Keratinocyte (primary cell): ENCODE results near the gene TSPAN4. TPM values are rescaled to one million over a fixed set of nuclear protein-coding genes. Genes with fewer than 3 reads are reported as not detected.

Source experiments
- DNase-seq: peaks from one replicate; pipeline ENCODE4 v3.0.0-alpha.2; 2011; ENCODE audit warnings: low read depth, missing footprints, low spot score
- FAIRE-seq: peaks from 2 replicates; lab custom pipeline; 2011; peaks lifted over from hg19 to GRCh38; lab: Jason Lieb, UNC
- H2AFZ ChIP-seq: 2 replicates; pipeline ENCODE4 v1.6.0; 2012; ENCODE audit warnings: low read length, control low read depth, inconsistent platforms; ENCODE audit not compliant: control insufficient read depth
- H3K27ac ChIP-seq: 2 replicates; pipeline ENCODE4 v1.5.1; 2011; ENCODE audit warnings: low read length; ENCODE audit not compliant: control insufficient read depth, insufficient read depth
- H3K27me3 ChIP-seq: 3 replicates; pipeline ENCODE4 v1.6.0; 2011; ENCODE audit warnings: low read length; ENCODE audit not compliant: control insufficient read depth, insufficient read depth; ENCODE audit errors: extremely low read depth
- H3K36me3 ChIP-seq, 2 experiments: 2 replicates in 1 of 2; 3 replicates in 1 of 2; pipeline ENCODE4 v1.5.1; 2011; ENCODE audit warnings: low read length in 2 of 2, mild to moderate bottlenecking in 1 of 2; ENCODE audit not compliant: control insufficient read depth in 2 of 2, insufficient read depth in 2 of 2; ENCODE audit errors: extremely low read depth in 1 of 2
- H3K4me1 ChIP-seq: 3 replicates; pipeline ENCODE4 v1.5.1; 2011; ENCODE audit warnings: low read length; ENCODE audit not compliant: control insufficient read depth, insufficient read depth; ENCODE audit errors: extremely low read depth
- H3K4me2 ChIP-seq: 3 replicates; pipeline ENCODE4 v1.6.0; 2011; ENCODE audit warnings: low read depth, low read length; ENCODE audit not compliant: control insufficient read depth, insufficient read depth; ENCODE audit errors: extremely low read depth
- H3K4me3 ChIP-seq, 3 experiments: fragments of 200-600 bp in 1 of 3; sonication (generic) in 1 of 3; 2 replicates in 2 of 3; 3 replicates in 1 of 3; pipeline ENCODE4 v1.5.1; 2011 to 2016; ENCODE audit warnings: low read length in 3 of 3, mild to moderate bottlenecking in 3 of 3, control low read depth in 2 of 3, inconsistent platforms in 1 of 3, low read depth in 1 of 3, mixed read lengths in 1 of 3, mixed run types in 1 of 3, moderate library complexity in 1 of 3; ENCODE audit not compliant: control insufficient read depth in 2 of 3, insufficient read depth in 2 of 3; ENCODE audit errors: extremely low read depth in 1 of 3
- H3K79me2 ChIP-seq: 2 replicates; pipeline ENCODE4 v1.6.0; 2012; ENCODE audit warnings: low read length; ENCODE audit not compliant: control insufficient read depth, insufficient read depth
- H3K9ac ChIP-seq: 3 replicates; pipeline ENCODE4 v1.6.0; 2011; ENCODE audit warnings: low read length; ENCODE audit not compliant: control insufficient read depth, insufficient read depth; ENCODE audit errors: extremely low read depth
- H3K9me1 ChIP-seq: 3 replicates; pipeline ENCODE4 v1.6.0; 2011; ENCODE audit warnings: low read length; ENCODE audit not compliant: control insufficient read depth, insufficient read depth; ENCODE audit errors: extremely low read depth
- H3K9me3 ChIP-seq: 2 replicates; pipeline ENCODE4 v1.5.1; 2012; ENCODE audit warnings: low read depth, low read length; ENCODE audit not compliant: control insufficient read depth
- H4K20me1 ChIP-seq: 3 replicates; pipeline ENCODE4 v1.6.0; 2011; ENCODE audit warnings: low read length; ENCODE audit not compliant: control insufficient read depth, insufficient read depth; ENCODE audit errors: extremely low read depth
- CTCF ChIP-seq, 3 experiments: IDR thresholded peaks in 1 of 3; conservative IDR thresholded peaks in 1 of 3; optimal IDR thresholded peaks in 1 of 3; 2 replicates in 2 of 3; 3 replicates in 1 of 3; pipeline versions ENCODE3 to v1.5.1; 2011; ENCODE audit warnings: low read length in 3 of 3, mild to moderate bottlenecking in 3 of 3, moderate library complexity in 2 of 3, control low read depth in 1 of 3, inconsistent platforms in 1 of 3; ENCODE audit not compliant: insufficient read depth in 2 of 3; ENCODE audit errors: extremely low read depth in 1 of 3
- EZH2 ChIP-seq: IDR thresholded peaks from one replicate; pipeline ENCODE4 v1.6.1; 2012; ENCODE audit warnings: inconsistent platforms, mild to moderate bottlenecking, low read length, moderate library complexity
- dilution Hi-C: fragments of 300-500 bp; cut with MboI; formaldehyde crosslinking; loops from one replicate; pipeline ENCODE4 v1.7.0; 2020; ENCODE audit warnings: low sequenced_read_pairs; ENCODE audit not compliant: extremely low pct_ligation_motif_present
- polyA plus RNA-seq, 5 experiments: library from polyadenylated mRNA; depleted of rRNA in 3 of 5; stranded (reverse) in 3 of 5; stranded (forward) in 1 of 5; unstranded in 1 of 5; fragments of >200 nt; gene quantifications; 1 replicate in 1 of 5; 2 replicates in 3 of 5; 3 replicates in 1 of 5; pipeline versions ENCODE4 v1.2.1 to v1.2.3, GENCODE V29; 2011 to 2012; ENCODE audit warnings: missing spikeins in 2 of 5, low read depth in 1 of 5, low replicate concordance in 1 of 5

The TSPAN4 gene
- polyA plus RNA-seq, 1 donor (not counting 4 experiments of a cell fraction or from before 2014, with no cell fraction given), result 42.1 TPM

GRCh38 chr11:843818-844692 lies 1.4 kb downstream of the TSPAN4 start:
- Histone ChIP-seq H3K27me3 (no peaks in the 10 kb centered on the region), H3K9me3 (no peaks in the 10 kb centered on the region), H3K79me2 (peaks cover 51% of the 10 kb centered on the region), H3K4me2 (peak overlapping the region; percentile 90), H2AFZ (no peak overlapping the region), H4K20me1 (peaks cover 23% of the 10 kb centered on the region), H3K4me3 (peak overlapping the region; percentile 92 to 96 (median 95)), H3K27ac (peak overlapping the region; percentile 74), H3K9ac (peak overlapping the region; percentile 90), H3K36me3 (peaks cover 6 to 20% of the 10 kb centered on the region in 2 experiments), H3K9me1 (peaks cover 5% of the 10 kb centered on the region), H3K4me1 (peaks cover 62% of the 10 kb centered on the region)
- FAIRE-seq, result peak; percentile 60
- dilution Hi-C loops, result no loop called here
- DNase-seq, result no peak
- peak in 1 of 3 experiments; percentile 5 for TF ChIP-seq CTCF (optimal IDR thresholded peaks at IDR 0.05 in 1 of 3, IDR thresholded peaks at IDR 0.05 in 1 of 3, conservative IDR thresholded peaks at IDR 0.05 in 1 of 3; ENCODE audit: extremely low read depth in 1 of 3, insufficient read depth in 2 of 3, low read length in 3 of 3)
- TF ChIP-seq EZH2, result no peak

- H4K20me1 ChIP-seq, result peaks cover 21% of the 10 kb centered on the region
- H3K4me2 ChIP-seq, result peak overlapping the region; percentile 90
- H3K36me3 ChIP-seq, result peaks cover 1 to 17% of the 10 kb centered on the region in 2 experiments
- peaks cover 61% of the 10 kb centered on the region for H3K4me1 ChIP-seq
- H3K79me2 ChIP-seq, result peaks cover 46% of the 10 kb centered on the region
- H3K9me3 ChIP-seq, result no peaks in the 10 kb centered on the region
- peaks cover 5% of the 10 kb centered on the region for H3K9me1 ChIP-seq
- H2AFZ ChIP-seq, result no peak overlapping the region
- H3K4me3 ChIP-seq, result peak overlapping the region; percentile 36 to 96 (median 95)
- peak; percentile 76 for FAIRE-seq
- no peaks in the 10 kb centered on the region for H3K27me3 ChIP-seq
- no peak for DNase-seq
- dilution Hi-C loops, result no loop called here
- peak overlapping the region; percentile 77 for H3K9ac ChIP-seq
- H3K27ac ChIP-seq, result peak overlapping the region; percentile 88
- TF ChIP-seq EZH2, result no peak
- TF ChIP-seq CTCF (optimal IDR thresholded peaks at IDR 0.05 in 1 of 3, IDR thresholded peaks at IDR 0.05 in 1 of 3, conservative IDR thresholded peaks at IDR 0.05 in 1 of 3; ENCODE audit: extremely low read depth in 1 of 3, insufficient read depth in 2 of 3, low read length in 3 of 3), result peak in 1 of 3 experiments; percentile 1
Measured at GRCh38 chr11:844693-845644, 2.3 kb downstream of the TSPAN4 start.
